Activated naive CD4-positive, alpha-beta T cell (primary cell): ENCODE data around the gene SKA2.
"Not testable (repeated sequence)": the region's sequence is repeated elsewhere in the genome, so short reads cannot be mapped to it uniquely, and the experiment has no call there.

Experiments
- DNase-seq, 4 experiments: peaks; one replicate each; lab custom pipeline; 2025; lab: John Stamatoyannopoulos, UW

SKA2 gene

GRCh38 chr17:59094861-59095530, 60.0 kb downstream of the SKA2 start:
- no peak for DNase-seq

GRCh38 chr17:59093702-59094231, 61.2 kb downstream of the SKA2 start:
- DNase-seq, result no peak

DNA sequence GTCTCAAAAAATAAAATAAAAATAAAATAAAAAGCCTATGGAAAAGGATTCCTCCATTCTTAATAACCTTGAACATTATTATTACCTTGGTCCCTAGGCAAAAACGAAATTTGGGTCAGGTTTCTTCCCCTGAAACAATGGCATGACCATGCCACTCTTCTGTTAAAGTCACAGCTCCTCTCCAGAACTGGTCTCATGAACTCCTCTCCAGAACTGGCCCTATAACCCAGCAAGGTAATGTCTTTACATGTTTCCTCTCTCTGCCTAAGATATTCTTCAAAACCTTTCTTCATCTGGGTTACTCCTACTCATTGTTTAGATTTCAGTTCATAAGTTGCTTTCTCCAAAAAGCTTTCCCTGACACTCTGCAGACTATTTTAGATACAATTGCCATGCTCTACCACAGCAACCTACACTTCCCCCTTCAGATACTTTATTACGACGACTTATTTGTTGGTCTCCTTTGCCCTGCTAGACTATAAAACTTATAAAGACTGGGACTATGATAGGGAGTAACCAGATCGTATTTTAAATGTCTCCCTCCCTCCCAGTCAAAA, 61.8 kb downstream of the SKA2 start:
- no peak for DNase-seq

DNA sequence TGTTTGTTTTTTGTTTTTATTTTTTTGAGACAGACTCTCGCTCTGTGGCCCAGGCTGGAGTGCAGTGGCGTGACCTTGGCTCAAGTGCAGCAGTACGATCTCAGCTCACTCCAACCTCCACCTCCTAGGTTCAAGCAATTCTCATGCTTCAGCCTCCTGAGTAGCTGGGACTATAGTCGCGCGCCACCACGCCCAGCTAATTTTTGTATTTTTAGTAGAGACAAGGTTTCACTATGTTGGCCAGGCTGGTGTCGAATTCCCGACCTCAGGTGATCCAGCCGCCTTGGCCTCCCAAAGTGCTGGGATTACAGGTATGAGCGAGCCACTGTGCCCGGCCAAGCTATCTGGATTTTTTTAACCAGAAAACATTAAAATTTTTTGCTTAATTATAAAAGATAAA, 64.4 kb downstream of the SKA2 start:
- DNase-seq, result not testable (repeated sequence)

DNA sequence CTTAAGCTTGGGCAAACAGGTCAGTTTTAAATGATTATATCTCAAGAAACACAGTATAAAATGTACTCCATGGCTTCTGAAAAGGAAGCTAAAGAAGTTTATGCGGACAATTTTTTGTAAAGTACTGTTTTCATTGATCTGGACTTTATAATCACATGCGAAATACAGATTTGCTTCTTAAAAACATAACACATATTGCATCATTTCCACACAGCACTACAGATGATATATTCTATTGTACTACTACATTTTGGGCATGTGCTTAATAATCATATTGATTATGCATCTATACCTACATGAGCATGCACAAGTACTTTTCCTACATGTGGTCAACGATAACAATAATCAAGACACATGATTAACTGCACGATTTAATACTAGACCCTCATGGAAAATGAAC, 70.8 kb downstream of the SKA2 start:
- no peak for DNase-seq

- no peak for DNase-seq
These were observed 80.5 kb downstream of the SKA2 start for GRCh38 chr17:59074494-59074893.

GRCh38 chr17:59073972-59074371, 81.0 kb downstream of the SKA2 start:
- no peak for DNase-seq

- no peak for DNase-seq
These were observed 85.1 kb downstream of the SKA2 start for GRCh38 chr17:59069856-59070255.

DNA sequence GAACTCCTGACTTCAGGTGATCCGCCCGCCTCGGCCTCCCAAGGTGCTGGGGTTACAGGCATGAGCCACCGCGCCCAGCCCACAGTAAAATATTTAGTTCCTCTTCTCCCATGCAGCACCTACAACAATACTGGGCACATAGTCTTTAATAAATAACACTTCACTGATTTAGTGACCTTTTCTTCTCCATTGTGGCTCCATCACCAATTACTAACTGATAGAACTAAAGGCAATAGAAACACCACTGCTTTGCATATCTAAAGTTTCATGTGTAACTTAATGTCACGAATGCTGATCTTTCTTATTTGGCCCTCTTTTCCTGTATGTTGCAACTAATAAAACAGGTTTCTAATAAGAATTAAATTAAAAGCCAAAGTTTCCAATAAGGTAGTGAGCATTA, 87.2 kb downstream of the SKA2 start:
- no peak for DNase-seq

- no peak for DNase-seq
These were observed 87.6 kb downstream of the SKA2 start for GRCh38 chr17:59067340-59067739.

GRCh38 chr17:59062509-59062908, 92.5 kb downstream of the SKA2 start:
- DNase-seq, result no peak
